HEK293 (cell line): ENCODE data around the gene NKG7.

Experiments used
- CTCF ChIP-seq: fragments of 450-650 bp; formaldehyde crosslinking; IDR thresholded peaks from 2 replicates; pipeline ENCODE4 v1.5.1; 2016; ENCODE audit warnings: missing biosample characterization, missing genetic modification characterization
- MZF1 ChIP-seq: fragments of 450-650 bp; formaldehyde crosslinking; IDR thresholded peaks from 2 replicates; pipeline ENCODE4 v1.5.1; 2017; ENCODE audit warnings: missing biosample characterization, missing genetic modification characterization, borderline replicate concordance
- ZNF391 ChIP-seq: fragments of 450-650 bp; formaldehyde crosslinking; IDR thresholded peaks from 2 replicates; pipeline ENCODE4 v1.5.1; 2016; ENCODE audit warnings: low read depth, missing biosample characterization, missing genetic modification characterization, borderline replicate concordance

- TF ChIP-seq CTCF (tag by site-specific recombination) (no peak), MZF1 (tag by site-specific recombination) (no peak), ZNF391 (tag by site-specific recombination) (no peak)
These were observed 35.2 kb downstream of the NKG7 start for GRCh38 chr19:51337141-51337860.
